Parathyroid adenoma (tissue), 2 donors: Measurements from ENCODE around the gene AJM1.
"Not testable (repeated sequence)": the region's sequence is repeated elsewhere in the genome, so short reads cannot be mapped to it uniquely, and the experiment has no call there.

Experiments used
- H2AFZ ChIP-seq: fragments of 300-600 bp; sonication (generic); one replicate; pipeline ENCODE4 v1.7.0; 2017; ENCODE audit warnings: antibody characterized with exemption, mild to moderate bottlenecking
- H3K27ac ChIP-seq: fragments of 300-600 bp; sonication (generic); one replicate; pipeline ENCODE4 v1.7.0; 2017
- H3K27me3 ChIP-seq: fragments of 300-600 bp; sonication (generic); one replicate; pipeline ENCODE4 v1.7.0; 2017; ENCODE audit warnings: low read length; ENCODE audit not compliant: control insufficient read depth, insufficient read depth
- H3K36me3 ChIP-seq: fragments of 300-600 bp; sonication (generic); one replicate; pipeline ENCODE4 v1.7.0; 2017; ENCODE audit warnings: low read length; ENCODE audit not compliant: control insufficient read depth, insufficient read depth
- H3K4me1 ChIP-seq: fragments of 300-600 bp; sonication (generic); one replicate; pipeline ENCODE4 v1.7.0; 2017; ENCODE audit warnings: control low read depth
- H3K4me2 ChIP-seq: fragments of 300-600 bp; sonication (generic); one replicate; pipeline ENCODE4 v1.7.0; 2017; ENCODE audit warnings: low read length
- H3K4me3 ChIP-seq: fragments of 300-600 bp; sonication (generic); one replicate; pipeline ENCODE4 v1.7.0; 2017; ENCODE audit warnings: low read depth, low read length
- H3K79me2 ChIP-seq: fragments of 300-600 bp; sonication (generic); one replicate; pipeline ENCODE4 v1.7.0; 2017; ENCODE audit warnings: control low read depth
- H3K9ac ChIP-seq: fragments of 300-600 bp; sonication (generic); one replicate; pipeline ENCODE4 v1.7.0; 2017; ENCODE audit warnings: mild to moderate bottlenecking
- H3K9me3 ChIP-seq: fragments of 300-600 bp; sonication (generic); one replicate; pipeline ENCODE4 v1.7.0; 2017; ENCODE audit warnings: low read length; ENCODE audit not compliant: control insufficient read depth
- TF ChIP-seq, protein P1 (sequence below): fragments of 300-600 bp; sonication (generic); IDR thresholded peaks from one replicate; pipeline ENCODE4 v1.7.0; 2017; ENCODE audit warnings: antibody characterized with exemption, mild to moderate bottlenecking
- donor health status: primary hyperparathyroidism.

AJM1 gene

DNA sequence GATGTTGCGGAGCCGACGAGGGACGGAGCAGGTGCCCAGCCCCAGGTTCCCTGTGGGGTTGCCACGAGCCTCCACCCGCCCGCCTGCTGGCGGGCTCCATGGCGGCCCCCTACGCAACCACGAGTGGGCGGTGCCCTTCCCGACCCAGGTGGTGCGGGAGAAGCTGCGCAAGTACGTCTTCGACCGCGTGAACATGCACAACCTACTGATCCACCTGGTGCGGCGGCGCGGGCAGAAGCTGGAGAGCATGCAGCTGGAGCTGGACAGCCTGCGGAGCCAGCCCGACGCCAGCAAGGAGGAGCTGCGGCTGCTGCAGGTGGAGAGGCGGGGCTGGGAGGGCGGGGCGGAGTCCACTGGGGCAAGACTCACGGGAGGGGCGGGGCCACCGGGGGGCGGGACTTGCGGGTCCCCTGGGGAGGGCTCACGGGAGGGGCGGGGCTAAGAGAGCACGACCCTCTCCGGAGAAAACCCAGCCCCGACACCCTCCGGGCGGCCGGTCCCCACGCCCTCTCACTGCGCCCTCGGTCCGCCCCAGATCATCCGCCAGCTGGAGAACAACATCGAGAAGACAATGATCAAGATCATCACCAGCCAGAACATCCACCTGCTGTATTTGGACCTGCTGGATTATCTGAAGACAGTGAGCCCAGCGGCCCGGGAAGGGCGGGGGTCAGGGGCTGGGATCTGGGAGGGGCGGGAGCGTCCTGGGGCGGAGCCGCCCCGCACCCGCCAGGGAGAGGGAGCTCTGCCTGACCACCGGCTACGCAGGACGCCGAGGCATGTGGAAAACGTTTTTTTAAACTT is 42.2 kb upstream of the AJM1 start:
- H3K4me1 ChIP-seq: no peaks in the 10 kb centered on the region
- H3K27ac ChIP-seq: peak overlapping the region; percentile 42

DNA sequence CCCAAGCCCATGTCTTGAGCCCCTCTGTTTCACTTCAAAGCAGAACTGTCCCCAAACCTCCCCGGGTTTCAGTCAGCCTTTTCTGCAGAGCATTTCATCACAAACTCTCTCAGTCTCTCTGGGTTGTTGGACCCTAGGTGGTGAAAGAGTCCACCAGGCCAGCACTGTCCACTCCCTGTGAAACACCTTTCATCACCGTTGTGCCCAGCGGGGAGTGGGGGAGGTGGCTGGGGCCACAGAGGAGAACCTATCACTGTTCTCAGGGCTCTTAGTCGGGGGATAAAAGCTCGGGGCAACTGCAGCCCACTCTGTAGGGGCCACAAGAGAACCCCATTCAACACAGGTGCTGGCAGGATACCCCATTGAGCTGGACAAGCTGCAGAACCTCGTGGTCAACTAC is 40.0 kb upstream of the AJM1 start:
- no peak overlapping the region for H3K9ac ChIP-seq
- H3K27me3 ChIP-seq: no peaks in the 10 kb centered on the region
- TF ChIP-seq, protein P1, sequence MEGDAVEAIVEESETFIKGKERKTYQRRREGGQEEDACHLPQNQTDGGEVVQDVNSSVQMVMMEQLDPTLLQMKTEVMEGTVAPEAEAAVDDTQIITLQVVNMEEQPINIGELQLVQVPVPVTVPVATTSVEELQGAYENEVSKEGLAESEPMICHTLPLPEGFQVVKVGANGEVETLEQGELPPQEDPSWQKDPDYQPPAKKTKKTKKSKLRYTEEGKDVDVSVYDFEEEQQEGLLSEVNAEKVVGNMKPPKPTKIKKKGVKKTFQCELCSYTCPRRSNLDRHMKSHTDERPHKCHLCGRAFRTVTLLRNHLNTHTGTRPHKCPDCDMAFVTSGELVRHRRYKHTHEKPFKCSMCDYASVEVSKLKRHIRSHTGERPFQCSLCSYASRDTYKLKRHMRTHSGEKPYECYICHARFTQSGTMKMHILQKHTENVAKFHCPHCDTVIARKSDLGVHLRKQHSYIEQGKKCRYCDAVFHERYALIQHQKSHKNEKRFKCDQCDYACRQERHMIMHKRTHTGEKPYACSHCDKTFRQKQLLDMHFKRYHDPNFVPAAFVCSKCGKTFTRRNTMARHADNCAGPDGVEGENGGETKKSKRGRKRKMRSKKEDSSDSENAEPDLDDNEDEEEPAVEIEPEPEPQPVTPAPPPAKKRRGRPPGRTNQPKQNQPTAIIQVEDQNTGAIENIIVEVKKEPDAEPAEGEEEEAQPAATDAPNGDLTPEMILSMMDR: no peak
- no peak overlapping the region for H3K4me2 ChIP-seq
- H3K4me3 ChIP-seq: no peak overlapping the region
- no peaks in the 10 kb centered on the region for H3K79me2 ChIP-seq
- H3K9me3 ChIP-seq: no peaks in the 10 kb centered on the region
- no peak overlapping the region for H2AFZ ChIP-seq
- H3K4me1 ChIP-seq: no peaks in the 10 kb centered on the region
- H3K27ac ChIP-seq: no peak overlapping the region
- no peaks in the 10 kb centered on the region for H3K36me3 ChIP-seq

More for the DNA sequence above, 42.2 kb upstream of the AJM1 start:
- no peaks in the 10 kb centered on the region for H3K79me2 ChIP-seq
- H3K27me3 ChIP-seq: no peaks in the 10 kb centered on the region
- H3K9ac ChIP-seq: no peak overlapping the region
- H2AFZ ChIP-seq: peak overlapping the region; percentile 66
- no peaks in the 10 kb centered on the region for H3K9me3 ChIP-seq
- H3K4me3 ChIP-seq: peak overlapping the region; percentile 64
- TF ChIP-seq, protein P1: no peak
- H3K4me2 ChIP-seq: peak overlapping the region; percentile 96
- no peaks in the 10 kb centered on the region for H3K36me3 ChIP-seq

DNA sequence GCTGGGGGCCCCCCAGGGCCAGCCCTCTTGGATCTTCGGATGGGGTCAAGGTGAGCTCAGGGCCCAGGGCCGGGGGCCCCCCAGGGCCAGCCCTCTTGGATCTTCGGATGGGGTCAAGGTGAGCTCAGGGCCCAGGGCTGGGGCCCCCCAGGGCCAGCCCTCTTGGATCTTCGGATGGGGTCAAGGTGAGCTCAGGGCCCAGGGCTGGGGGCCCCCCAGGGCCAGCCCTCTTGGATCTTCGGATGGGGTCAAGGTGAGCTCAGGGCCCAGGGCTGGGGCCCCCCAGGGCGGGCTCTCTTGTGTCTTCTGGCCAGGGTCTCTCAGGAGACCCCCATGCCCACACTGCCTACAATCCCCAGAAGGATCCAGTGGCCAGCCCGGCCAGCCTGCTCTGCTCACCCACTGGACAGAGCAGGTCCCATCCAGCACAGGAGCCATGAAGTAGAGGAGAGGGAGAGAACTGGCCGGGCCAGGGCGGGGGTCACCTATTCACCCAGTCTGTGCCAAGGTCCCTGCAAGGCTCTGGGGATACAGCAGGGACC is 39.2 kb upstream of the AJM1 start:
- H3K27me3 ChIP-seq, H3K27ac ChIP-seq, H3K36me3 ChIP-seq, H3K4me3 ChIP-seq, H3K4me1 ChIP-seq, H3K4me2 ChIP-seq, H3K9me3 ChIP-seq, H2AFZ ChIP-seq, H3K79me2 ChIP-seq, H3K9ac ChIP-seq: not testable (repeated sequence)

DNA sequence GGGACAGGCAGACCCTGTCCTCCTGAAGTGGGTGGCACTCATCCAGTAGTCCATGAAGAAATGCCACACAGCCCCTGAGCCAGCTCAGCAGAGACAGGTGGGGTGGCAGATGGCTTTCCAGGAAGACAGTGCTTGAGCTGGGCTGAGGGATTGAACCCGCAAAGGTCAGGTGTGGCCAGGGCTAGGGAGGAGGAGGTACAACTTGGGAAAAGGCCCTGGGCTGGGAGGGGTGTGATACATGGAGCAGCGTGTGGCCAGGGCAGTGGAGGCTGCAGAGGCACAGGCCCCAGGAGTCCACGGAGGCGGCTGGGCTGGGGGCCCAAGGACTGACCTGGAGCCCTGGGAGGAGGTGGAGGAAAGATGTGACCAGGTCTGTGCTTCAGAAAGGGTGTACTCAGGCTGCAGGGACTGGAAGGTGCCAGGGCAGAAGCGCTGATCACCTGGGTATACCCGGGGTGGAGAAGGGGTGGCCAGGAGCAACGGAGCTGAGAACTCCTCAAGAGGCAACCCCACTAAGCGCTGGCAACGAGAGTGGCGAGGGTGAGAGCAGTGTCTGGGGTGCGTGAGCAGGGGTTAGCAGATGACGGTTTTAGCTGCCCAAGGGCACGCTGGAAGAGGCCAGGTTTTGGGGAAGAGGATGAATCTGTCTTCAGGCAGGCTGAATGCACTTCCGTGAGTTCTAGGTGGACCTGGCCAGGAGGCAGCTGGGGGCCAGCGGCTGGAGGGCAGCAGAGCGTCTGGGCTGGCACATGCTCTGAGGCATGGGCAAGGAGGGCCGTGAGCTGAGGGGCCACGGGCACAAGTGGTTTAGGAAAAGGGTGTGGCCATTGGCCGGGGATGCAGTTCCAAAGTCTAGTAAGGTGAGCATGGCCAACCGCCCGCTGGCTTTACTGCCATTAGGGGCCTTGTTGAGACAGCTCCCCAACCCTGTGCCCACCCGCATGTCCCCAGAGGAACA is 38.4 kb upstream of the AJM1 start:
- no peaks in the 10 kb centered on the region for H3K27me3 ChIP-seq
- TF ChIP-seq, protein P1: no peak
- no peak overlapping the region for H3K4me3 ChIP-seq
- no peaks in the 10 kb centered on the region for H3K4me1 ChIP-seq
- H3K9ac ChIP-seq: no peak overlapping the region
- H3K9me3 ChIP-seq: no peaks in the 10 kb centered on the region
- no peak overlapping the region for H3K4me2 ChIP-seq
- H3K36me3 ChIP-seq: no peaks in the 10 kb centered on the region
- no peaks in the 10 kb centered on the region for H3K79me2 ChIP-seq
- H2AFZ ChIP-seq: no peak overlapping the region
- no peak overlapping the region for H3K27ac ChIP-seq
